Measurements from ENCODE around the gene LCP1.

LCP1 gene

DNA sequence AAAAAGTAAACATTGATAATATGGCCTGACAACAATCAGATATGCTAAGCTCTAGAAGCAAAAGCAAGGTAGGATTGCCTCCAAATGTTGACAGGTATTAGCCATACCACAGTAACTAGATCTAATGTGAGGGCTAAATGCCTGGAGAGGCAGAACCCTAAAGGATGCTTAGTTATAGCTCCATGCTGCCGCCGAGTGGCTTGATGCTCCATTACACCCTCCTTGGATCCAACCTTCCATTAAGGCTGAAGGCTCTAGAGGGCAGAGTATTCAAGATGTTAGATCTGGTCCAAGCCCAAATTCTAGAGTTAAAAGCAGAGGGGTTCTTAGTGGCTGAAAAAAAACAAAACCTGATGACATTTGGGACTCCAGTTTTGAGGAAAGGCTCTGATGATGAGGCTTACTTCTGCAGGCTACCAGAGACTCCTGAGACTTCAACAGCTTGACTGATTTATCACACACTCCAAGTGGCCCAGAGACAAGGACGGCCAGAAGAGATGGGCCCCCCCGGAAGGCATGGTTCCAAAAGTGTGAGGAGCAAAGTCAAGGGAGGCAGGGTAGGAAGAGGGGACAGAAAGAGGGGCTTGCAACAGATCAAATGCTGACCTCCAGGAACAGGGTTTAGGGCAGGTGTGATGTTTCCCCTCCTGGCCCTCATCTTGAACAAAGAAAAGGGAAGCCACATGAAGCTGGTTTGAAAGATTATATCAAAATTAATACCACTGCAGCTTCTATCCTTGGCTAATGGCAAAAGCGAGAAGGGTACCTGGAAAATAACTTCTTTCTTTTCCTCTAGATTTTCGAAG lies 55.2 kb downstream of the LCP1 start:
- peak; percentile 37 for DNase-seq (ENCODE audit: low spot score)

DNA sequence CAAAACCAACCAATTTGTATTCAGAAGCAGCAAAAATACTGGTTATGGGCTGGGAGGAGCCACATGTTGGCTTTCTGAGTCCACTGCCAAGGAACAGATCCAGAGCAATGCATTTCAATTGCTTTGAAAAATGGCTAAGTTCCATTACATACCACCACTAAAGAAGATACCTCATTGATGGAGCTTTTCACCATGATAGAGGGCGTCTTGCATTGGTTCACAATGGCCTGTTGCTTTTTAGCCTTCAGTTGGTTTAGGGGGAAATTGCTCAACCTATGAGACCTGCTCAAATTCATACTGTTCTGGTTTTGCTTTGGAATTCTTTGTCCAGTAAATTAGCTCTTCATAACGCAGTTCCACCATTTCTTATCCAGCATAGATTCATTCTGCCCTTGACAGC lies 55.9 kb downstream of the LCP1 start:
- DNase-seq (ENCODE audit: low spot score): no peak

DNA sequence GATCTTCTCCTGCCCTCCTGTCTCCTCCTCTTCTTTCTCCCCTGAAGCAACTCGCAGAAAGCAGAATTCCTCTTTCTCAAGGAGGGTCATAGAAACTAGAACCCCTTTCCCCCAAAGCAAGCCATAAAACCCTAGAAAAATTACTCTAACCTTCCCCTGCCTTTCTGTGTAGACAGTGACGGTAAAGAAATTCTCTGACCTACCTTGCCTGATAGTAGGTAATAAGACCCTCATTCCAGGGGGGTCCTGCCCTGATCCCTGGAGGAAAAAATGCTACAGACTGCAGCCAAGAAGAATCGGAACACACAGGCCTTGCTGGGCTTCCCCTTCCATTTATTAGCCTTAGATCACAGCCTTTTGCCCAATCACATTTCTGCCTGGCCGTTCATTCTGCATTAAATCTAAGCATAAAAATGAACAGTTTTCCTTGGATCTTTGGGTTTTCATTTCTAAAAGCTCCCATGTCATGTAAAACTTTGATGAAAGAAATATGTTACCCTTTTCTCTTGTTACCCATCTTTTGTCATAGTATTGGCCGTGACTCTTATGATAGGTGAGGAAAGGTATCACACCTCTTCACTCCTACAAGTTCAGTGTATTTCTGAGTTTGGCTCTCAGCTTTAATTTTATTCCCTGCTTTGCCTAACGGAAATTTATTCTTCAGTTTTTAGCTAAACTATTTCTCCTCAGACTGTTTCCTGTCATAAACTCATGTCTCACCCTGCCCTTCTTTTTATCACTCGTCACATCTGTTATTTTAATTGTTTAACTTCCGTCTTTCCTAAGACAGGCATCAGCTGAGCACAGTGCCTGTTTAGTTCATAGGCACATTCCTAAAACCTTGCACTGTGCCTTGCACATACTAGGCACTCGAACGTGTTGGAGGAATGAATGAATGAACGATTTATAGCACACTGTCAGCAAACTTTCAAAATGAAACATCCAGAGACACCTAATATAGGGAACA lies 56.7 kb downstream of the LCP1 start:
- peak; percentile 4 for DNase-seq (ENCODE audit: low spot score)

DNA sequence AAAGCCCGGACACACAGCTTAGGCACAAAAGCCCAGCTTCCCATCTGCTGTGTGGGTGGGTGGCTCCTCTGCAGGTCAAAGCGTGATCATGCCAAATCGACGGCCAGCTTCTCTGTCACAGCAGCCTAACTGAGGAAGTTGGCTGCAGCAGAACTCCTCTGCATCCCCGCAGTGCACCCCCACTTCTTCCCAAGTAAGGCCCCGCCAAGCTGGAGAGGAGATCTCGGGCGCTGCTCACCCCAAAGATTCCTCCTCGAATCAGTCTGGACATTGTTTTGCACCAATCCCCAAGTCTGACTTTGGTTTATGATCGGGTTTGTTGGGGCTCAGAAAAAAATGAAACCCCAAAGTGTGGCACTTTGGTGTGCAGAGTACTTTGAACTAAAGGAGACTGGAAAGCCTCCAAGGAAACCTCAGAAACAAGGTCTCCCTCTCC lies 57.4 kb downstream of the LCP1 start:
- DNase-seq (ENCODE audit: low spot score): no peak

DNA sequence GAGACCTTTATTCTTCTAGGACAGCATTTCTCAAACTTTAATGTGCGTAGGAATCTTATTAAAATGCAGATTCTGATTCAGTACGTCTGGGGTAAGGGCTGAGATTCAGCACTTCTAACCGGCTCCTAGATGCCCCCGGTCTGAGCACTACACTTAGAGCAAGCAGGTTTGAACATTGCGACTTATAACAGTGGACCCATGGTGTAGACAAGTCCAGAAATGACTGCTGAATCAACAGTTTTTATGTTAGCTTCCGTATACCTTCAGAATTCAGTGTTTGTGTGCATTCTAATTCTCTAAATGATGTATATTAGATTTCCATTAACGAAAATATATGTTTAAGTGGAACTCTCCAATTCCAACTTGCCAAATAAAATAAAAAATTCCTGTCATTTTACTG lies 59.7 kb downstream of the LCP1 start:
- no peak for DNase-seq (ENCODE audit: low spot score)

DNA sequence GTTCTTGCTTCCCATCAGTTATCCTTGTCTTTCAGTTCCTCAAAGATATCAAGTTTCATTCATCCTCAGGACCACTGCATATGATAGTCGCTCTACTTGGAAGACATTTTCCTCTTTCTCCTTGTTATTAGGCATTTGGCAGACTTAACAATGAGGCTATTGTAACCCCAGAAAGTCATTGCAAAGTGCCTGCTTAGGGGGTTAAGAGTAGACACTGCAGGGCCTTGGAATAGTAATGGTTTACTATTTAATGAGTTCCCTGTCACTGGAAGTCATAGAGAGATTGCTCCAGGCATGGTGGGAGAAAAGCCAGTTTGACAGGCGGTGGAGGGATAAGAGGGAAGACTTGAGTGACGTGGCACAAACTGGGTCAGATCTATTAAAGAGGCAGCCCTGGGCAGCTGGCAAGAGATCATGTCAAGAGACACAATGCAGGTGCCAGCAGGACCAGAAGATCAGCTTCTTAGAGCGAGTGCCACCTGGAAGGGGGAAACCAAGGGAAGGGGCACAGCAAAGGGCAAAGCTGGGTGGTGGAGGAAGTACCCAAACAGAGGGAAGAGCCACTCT lies 60.3 kb downstream of the LCP1 start:
- DNase-seq (ENCODE audit: low spot score): no peak

DNA sequence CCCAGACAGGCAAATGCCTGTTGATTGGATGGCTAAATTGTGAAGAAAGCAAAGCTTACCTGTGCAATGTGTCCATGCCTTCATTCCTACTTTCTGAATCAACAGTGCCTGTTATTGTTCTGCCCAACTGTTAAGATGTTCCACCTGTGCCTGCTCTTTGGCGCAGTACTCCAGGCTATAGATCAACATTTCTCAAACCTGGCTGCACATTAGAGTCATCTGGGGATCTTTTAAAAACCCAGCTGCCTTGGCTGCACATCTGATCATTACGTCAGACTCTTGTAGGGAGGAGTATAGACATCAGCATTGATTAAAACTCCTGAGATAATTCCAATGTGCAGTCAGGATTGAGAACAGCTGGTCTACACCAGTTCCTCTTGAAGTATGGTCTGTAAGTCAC lies 60.9 kb downstream of the LCP1 start:
- DNase-seq (ENCODE audit: low spot score): no peak

DNA sequence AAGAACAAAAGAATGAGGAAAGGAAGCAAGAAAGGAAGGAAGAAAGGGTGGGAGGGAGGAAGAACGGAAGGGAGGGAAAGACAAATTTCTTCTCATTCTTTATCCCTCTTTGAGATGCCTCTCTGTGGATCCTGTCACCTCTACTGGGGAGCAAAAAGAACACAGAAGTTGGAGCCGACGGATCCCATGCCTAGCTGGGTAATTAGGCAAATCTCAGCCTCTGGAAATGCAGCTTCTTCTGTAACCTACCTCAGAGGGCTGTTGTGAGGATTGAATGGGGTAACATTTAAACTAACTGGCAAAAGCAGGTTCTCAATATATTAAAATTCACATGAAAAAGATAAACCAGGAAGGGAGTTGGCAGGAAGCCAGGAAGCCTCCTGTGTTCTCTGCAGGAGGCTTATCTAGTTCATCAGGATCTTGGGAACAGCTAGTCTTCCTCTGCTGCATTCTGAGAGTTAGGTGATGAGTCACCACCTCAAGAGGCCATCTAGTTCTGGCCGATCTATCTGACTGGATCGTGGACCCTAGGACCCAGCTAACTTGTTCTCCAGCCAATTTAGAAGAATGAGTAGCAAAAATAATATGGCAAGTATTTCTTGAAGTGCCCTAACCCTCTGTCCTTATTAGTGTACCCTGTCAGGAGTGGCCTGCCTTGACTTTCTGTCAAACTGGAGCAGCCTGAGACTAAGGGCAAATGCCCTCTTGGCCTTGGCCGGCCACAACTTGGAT lies 61.9 kb downstream of the LCP1 start:
- peak; percentile 57 for DNase-seq (ENCODE audit: low spot score)

DNA sequence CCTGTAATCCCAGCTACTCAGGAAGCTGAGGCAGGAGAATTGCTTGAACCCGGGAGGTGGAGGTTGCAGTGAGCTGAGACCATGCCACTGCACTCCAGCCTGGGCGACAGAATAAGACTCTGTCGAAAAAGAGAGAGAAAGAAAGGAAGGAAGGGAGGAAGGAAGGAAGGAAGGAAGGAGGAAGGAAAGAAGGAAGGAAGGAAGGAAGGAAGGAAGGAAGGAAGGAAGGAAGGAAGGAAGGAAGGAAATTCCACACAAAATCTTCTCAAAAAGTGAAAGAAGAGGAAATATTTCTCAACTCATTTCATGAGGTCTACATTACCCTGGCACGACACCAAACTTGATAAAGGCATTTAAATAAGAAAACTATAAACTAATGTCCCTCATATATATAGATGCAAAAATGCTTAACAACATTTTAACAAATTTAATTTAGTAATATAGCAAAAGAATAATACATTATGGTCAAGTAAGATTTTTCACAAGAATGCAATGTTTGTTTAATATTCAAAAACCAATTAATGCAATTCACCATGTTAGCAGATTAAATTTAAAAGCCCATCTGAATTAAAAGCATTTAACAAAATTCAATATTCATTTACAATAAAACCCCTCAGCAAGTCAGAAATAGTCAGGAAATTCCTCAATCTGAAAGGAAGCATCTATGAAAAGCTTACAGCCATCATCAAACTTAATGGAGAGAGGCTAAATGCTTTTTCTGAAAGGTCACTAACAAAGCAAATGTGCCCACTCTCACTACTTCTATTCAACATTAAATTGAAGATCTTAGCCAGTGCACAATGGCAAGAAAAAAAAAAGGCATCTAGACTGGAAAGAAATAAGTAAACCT lies 65.1 kb downstream of the LCP1 start:
- DNase-seq (ENCODE audit: low spot score): no peak

DNA sequence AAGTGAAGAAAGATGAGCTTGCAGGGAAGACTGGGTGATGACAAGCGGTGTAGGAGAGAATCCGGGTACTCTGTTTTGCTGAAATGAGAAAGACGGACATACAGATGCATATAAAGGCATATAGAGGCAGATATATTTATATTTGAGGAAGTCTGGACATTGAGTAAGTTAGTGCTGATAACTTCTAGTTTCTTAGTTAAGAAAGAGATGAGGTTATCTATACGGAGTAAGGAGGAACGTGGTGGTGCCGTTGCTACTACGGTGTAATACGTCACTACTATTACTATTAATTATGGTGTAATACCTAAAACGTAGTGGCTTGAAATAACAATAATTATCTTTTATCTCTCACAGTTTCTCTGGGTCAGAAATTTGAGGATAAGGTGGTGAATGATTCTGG lies 67.4 kb downstream of the LCP1 start:
- DNase-seq (ENCODE audit: low spot score): no peak

DNA sequence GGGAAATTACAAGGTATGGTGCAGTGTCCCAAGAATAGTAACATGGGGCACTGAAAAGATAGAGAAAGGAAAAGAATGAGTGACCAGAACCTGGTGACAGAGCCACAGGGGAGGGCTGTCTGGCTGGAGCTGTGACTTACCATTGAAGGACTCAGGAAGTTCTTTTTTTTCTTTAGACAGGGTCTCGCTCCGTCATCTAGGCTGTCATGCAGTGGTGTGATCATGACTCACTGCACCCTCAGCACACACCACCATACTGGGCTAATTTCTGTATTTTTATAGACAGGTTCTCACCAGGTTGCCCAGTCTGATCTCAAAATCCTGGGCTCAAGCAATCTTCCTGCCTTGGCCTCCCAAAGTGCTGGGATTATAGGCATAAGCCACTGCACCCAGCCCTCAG lies 68.4 kb downstream of the LCP1 start:
- no peak for DNase-seq (ENCODE audit: low spot score)

DNA sequence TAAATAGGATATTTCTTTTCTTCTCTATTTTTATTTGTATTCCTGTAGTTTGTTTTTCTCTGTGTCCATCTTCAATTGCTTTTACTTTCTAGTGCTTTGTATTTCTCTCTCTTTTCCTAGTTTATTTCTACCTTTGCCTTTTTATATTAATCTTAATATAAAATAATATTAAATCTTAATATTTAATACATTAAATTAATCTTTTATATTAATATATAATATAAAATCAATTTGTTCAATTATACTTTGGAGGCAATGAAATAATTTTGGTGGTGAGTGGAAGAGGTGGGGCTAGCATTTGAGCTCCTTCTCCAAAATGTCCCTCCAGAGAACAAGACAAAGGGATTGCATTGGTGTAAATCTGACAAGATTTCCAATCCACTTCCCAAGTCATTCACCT lies 70.8 kb downstream of the LCP1 start:
- no peak for DNase-seq (ENCODE audit: low spot score)

DNA sequence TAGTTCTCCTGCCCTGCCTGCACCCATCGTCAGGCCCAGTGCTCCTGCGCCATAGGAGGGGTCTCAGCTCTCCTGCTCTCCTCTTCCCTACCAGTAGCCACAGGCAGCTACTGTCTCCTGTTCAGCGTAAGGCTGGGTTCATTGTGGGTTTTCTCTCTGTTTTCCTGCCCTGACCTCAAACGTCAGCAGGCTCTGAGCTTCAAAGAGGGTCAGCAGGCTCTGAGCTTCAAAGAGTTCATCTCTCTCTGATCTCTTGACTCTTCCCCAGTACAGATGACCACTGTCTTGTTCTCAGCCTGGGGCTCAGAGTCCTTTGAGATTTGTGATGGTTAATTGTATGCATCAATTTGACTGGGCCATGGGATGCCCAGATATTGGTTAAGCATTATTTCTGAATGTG lies 72.5 kb downstream of the LCP1 start:
- no peak for DNase-seq (ENCODE audit: low spot score)

DNA sequence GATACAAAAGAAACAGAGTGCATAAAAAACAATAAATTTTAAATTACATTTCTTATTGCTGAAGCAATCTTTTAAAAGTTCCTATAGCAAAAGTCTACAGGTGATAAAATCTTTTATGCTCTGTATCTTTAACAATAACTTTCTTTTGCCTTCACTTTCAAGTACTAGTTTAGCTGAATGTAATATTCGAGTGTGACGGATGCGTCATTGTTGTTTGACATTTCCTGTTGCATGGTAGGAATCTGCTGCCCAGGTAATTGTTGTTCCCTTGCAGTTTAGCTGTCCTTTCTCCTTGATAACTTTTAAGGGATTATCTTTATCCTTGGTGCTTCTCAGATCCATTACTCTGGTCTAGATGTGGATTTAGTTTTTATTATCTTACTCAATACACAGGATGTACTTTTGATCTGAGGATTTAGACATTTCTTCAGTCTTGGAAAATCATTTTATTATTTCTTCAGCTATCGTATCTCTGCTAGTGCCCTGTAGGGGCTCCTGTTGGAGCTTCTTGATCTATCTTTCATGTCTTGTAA lies 75.1 kb downstream of the LCP1 start:
- no peak for DNase-seq (ENCODE audit: low spot score)

DNA sequence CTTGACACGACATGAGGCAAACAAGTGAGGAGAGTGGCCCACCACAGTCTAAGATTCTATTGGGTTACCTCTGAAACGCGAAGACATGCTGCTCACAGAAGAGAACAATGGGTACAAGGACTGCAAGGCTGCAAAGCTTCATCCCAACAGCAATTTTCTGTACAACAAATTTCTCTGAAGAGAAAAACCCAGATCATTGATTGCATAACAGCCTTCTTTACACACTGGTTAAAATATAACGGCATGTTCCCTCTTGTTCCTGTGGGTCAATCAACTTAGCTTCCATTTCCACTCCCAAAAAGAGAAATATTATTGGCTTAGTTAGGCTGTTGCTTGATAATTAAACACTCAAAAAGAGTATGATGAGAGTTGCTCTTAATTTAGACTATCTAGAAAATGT lies 77.1 kb downstream of the LCP1 start, which contains the start of gene CPB2:
TSS of gene CPB2 (minus strand) at position 166 of the 400 bp plus-strand sequence. CDS start at position 142, 24 bp downstream.
- no peak for DNase-seq (ENCODE audit: low spot score)

DNA sequence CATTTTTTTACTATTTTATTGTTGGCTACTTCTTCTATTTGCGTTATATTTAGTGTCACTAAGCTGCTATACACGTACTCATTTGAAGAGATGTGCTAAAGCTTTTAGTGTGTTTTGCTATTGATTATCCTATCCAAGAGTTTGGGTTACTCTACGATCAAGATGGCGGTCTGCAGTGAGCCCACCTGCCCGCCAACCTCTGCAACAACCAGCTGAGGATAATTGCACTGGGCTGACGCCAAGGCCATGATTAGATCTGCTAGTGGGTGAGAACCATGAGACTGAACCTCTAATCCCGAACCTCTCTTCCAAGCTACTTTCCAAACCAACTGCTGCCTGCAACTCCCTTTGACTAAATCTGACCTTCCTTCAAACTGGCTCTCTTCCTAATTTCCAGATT lies 78.9 kb downstream of the LCP1 start:
- DNase-seq (ENCODE audit: low spot score): no peak

DNA sequence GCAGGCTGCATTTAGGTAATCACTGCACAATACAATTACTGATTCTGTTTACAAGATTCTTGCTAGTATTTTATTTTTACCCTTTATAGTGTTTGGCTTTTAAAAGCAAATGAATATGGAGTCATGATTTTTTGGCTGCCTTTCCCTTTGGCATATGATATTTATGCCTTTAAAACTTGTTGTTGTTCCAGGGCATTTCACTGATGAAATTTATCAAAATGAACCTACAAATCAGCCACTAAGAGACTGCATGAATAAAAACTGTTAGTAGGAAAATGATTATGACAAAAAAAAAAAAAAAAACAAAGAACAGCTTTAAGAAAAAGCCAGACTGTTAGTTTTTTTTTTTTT lies 79.7 kb downstream of the LCP1 start:
- no peak for DNase-seq (ENCODE audit: low spot score)

DNA sequence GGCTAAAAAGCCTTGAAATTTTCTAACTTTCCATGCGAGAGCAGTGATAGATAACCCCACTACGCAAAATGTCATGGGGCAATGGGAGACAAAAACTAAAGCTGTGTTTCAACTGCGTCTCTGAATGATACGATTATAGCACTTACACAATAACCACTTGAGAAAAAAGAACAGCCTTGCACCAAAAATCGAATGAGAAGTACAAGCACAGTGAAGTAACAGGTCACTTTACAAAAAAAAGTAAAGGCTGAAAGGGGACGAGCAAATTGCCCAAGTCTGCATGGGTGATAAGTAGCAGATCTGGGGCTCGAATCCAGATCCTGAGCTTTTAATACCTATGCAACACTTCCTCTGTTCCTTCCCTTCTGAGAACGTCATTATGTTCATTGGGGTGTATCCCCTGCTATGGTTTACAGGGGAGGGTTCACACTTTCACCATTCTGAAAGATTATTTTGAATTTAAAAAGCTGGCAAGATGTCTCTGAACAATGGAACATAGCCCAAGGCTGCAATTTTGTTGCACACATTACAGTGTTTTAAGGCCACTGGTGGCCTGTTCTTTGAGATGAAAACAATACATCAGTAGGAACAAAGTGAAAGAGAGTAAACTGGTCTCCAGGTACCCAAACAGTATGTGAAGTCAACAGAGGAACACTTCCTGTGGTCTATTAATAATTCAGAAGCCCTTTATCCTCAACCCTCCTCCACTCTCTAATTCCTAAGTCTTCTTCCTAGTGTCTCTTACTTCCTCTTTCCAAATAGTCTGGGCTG lies 80.3 kb downstream of the LCP1 start:
- DNase-seq (ENCODE audit: low spot score): no peak

DNA sequence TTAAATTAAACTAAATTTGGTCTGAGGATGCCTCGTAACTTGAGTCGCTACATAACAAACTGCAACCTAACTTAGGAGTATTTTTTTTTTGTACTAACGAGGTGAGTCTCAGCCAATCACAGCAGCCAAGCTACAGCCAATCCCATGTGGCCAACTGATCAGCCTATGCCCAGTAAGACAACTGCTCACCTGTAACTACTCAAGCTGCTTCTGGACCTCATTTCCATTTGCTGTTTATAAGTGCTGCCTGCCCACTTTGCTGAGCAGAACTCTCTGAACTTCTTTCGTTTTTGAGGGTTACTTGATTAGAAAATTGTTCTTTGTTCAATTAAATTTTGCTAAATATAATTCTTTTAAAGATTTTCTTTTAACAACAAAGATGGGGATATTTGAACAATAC lies 81.0 kb downstream of the LCP1 start:
- DNase-seq (ENCODE audit: low spot score): no peak

DNA sequence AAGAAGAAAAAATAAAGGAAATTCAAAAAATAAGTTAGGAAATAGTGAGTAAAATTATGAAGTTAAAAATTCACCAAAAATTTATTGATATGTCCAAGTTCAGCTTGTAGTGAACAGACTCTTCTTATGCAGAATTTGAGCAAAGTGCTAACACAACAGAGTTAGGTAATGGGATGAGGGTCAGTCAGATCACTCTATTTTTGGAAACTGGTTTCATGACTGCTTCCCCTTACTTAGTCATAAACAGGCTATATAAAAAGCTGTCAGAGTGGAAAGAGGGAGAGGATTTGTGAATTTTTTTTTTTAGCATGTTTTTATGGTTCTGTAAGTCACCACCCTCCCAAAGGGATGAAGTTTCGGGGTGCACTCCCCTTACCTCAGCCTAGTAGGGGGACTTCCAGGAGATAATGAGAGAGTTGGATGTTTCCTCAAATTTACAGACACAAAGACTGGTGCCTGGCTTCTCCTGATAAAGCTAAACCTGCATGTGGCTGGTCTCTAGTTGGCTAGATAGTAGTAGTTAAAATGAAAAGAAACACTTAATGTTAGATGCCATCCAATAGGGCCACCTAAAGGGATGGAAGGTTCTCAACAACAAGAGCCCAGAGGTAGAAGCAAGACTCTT lies 81.7 kb downstream of the LCP1 start:
- DNase-seq (ENCODE audit: low spot score): no peak

Data from LoVo (cell line).